ENCODE results near the gene AKR7A3. TPM values are rescaled to one million over a fixed set of nuclear protein-coding genes. Genes with fewer than 3 reads are reported as not detected.
"Not testable (repeated sequence)": the region's sequence is repeated elsewhere in the genome, so short reads cannot be mapped to it uniquely, and the experiment has no call there.

Gene AKR7A3
- total RNA-seq, 1 experiment from 2014 or later, result 0.69 TPM

GRCh38 chr1:19311931-19312781 is 23.6 kb upstream of the AKR7A3 start, which contains the start of the genes AKR7A2 and SLC66A1:
AKR7A2 (minus strand) TSS chr1:19312144; CDS start chr1:19312124, 20 bp downstream.
SLC66A1 (plus strand) TSS chr1:19312326; CDS start chr1:19317678, 5,352 bp downstream.
- H3K27me3 ChIP-seq (ENCODE audit: control insufficient read depth, insufficient read depth, low read length), result peaks cover 3% of the 10 kb centered on the region; the same call in 1 of the 2 replicates
- H3K4me3 ChIP-seq (ENCODE audit: insufficient read depth, low read depth, low read length), result peak within 1 kb of the TSS; percentile 96
- DNase-seq, result peak; percentile 100
- H3K36me3 ChIP-seq (replicated peaks; ENCODE audit: control insufficient read depth, insufficient read depth, low read length), result peaks cover 6% of the 10 kb centered on the region

DNA sequence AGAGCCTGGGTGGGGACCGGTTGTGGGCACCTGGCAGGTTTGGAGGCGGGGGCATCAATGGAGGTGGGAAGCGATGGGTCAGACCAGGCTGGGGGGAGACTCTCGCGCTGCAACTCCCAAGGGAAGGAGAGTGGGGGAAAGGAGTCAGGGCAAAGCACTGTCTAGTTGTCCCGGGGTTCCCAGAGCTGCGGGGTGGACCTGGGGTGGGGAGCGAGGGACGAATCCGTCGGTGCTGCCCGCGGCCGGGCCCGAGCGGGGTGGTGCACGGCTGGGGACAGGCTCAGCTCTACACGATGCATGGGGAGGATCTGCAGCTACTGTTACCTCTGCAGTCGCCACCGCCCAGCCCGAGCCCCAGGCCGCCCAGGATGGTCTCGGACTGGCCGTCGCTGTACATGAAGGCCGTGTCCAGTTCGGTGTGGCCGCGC is 22.9 kb upstream of the AKR7A3 start:
- peaks cover 3% of the 10 kb centered on the region; the same call in 1 of the 2 replicates for H3K27me3 ChIP-seq (ENCODE audit: control insufficient read depth, insufficient read depth, low read length)
- H3K4me3 ChIP-seq (ENCODE audit: insufficient read depth, low read depth, low read length), result peak overlapping the region; percentile 96
- H3K36me3 ChIP-seq (replicated peaks; ENCODE audit: control insufficient read depth, insufficient read depth, low read length), result peaks cover 7% of the 10 kb centered on the region
- DNase-seq, result peak; percentile 81

DNA sequence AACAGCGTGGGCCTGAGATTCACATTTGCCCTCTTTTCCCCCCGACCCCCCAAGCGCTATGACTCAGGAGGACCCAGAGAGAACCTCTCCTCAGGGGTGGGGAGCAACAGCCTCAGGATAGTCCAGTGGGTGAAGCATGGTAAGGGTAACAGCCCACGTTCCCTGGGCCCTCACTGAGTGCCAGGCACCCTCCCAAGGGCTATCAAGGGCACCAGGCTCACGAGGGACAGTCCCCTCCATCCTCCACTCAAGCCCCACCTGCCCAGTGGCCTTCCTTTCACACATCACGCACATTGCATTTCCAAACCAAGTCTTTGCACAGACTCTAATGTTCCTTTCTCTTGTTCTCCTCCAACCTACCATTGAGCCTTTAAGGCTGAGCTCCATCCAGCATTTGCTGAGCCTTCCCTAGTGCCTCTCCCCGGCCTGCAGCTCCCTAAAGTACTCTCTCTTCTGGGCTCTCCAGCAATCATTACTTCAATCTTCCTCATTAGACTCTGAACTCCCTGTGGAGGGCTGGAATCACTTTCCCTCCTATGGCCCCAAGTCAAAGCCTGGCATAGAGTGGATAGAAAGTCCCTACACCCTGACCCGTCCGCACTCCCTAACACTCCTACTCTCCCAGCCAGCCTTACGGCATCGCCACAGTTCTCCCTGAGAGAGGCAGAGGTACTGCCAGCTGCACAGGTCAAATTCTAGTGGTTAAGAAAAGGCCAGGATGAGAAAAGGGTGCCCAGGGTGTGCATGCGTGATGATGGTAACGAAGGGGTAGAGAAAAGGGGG is 22.3 kb upstream of the AKR7A3 start:
- Histone ChIP-seq H3K4me3 (ENCODE audit: insufficient read depth, low read depth, low read length) (peak overlapping the region; percentile 96), H3K36me3 (replicated peaks; ENCODE audit: control insufficient read depth, insufficient read depth, low read length) (peaks cover 7% of the 10 kb centered on the region), H3K27me3 (ENCODE audit: control insufficient read depth, insufficient read depth, low read length) (peaks cover 3% of the 10 kb centered on the region; the same call in 1 of the 2 replicates)
- DNase-seq, result peak; percentile 42

- Histone ChIP-seq H3K36me3 (replicated peaks; ENCODE audit: control insufficient read depth, insufficient read depth, low read length) (peaks cover 7% of the 10 kb centered on the region), H3K27me3 (ENCODE audit: control insufficient read depth, insufficient read depth, low read length) (peaks cover 3% of the 10 kb centered on the region; the same call in 1 of the 2 replicates), H3K4me3 (ENCODE audit: insufficient read depth, low read depth, low read length) (no peak overlapping the region)
- peak; percentile 6 for DNase-seq
These were observed 21.5 kb upstream of the AKR7A3 start for GRCh38 chr1:19310061-19310460.

- peak; percentile 15 for DNase-seq
- H3K4me3 ChIP-seq (ENCODE audit: insufficient read depth, low read depth, low read length), result no peak overlapping the region
- peaks cover 3% of the 10 kb centered on the region; the same call in 1 of the 2 replicates for H3K27me3 ChIP-seq (ENCODE audit: control insufficient read depth, insufficient read depth, low read length)
- peaks cover 7% of the 10 kb centered on the region for H3K36me3 ChIP-seq (replicated peaks; ENCODE audit: control insufficient read depth, insufficient read depth, low read length)
These were observed 20.7 kb upstream of the AKR7A3 start for GRCh38 chr1:19309123-19309813.

DNA sequence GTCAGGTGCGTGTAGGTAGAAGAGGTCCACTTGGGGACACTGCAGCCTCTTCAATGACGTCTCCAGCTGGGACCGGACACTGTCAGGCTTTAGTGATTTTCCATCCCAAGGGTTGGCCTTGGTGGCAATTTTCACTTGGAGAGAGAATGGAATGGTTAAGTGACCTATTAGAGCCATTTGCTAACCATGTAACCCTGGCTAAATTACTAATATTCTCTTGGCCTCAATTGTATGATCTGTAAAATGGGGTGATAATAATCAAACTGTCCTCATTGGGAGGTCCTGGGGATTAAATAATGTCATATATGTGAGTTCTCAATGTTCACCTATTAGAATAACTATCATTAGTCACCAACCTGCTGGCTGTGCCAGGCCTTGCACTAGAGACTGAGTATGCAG is 19.9 kb upstream of the AKR7A3 start:
- Histone ChIP-seq H3K27me3 (ENCODE audit: control insufficient read depth, insufficient read depth, low read length) (peaks cover 3% of the 10 kb centered on the region; the same call in 1 of the 2 replicates), H3K36me3 (replicated peaks; ENCODE audit: control insufficient read depth, insufficient read depth, low read length) (peaks cover 13% of the 10 kb centered on the region), H3K4me3 (ENCODE audit: insufficient read depth, low read depth, low read length) (no peak overlapping the region)
- DNase-seq, result peak; percentile 19

- H3K36me3 ChIP-seq (replicated peaks; ENCODE audit: control insufficient read depth, insufficient read depth, low read length), result peaks cover 17% of the 10 kb centered on the region
- H3K27me3 ChIP-seq (ENCODE audit: control insufficient read depth, insufficient read depth, low read length), result peaks cover 3% of the 10 kb centered on the region; the same call in 1 of the 2 replicates
- no peak overlapping the region for H3K4me3 ChIP-seq (ENCODE audit: insufficient read depth, low read depth, low read length)
- DNase-seq, result no peak
These were observed 19.4 kb upstream of the AKR7A3 start for GRCh38 chr1:19307794-19308508.

DNA sequence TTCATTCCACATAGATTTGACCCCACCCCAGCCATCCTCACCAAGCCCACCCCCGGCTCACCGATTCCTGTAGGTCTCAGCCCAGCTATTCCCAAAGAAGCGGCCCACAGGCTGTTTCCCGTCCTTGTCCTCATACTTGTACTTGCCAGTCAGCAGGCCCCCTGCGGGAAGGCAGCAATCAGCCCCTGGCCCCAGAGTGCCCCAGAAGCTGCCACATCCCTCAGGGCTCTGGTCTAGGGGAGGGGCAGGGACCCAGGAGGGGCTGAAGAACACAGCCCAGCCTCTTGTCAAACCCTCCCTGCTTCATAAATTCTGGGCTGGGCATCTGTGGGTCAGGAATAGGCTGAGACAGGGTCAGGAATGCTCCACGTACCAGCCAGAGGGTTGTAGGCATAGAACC is 18.4 kb upstream of the AKR7A3 start:
- peaks cover 17% of the 10 kb centered on the region for H3K36me3 ChIP-seq (replicated peaks; ENCODE audit: control insufficient read depth, insufficient read depth, low read length)
- no peak for DNase-seq
- H3K27me3 ChIP-seq (ENCODE audit: control insufficient read depth, insufficient read depth, low read length), result peaks cover 3% of the 10 kb centered on the region; the same call in 1 of the 2 replicates

GRCh38 chr1:19305880-19306279 is 17.3 kb upstream of the AKR7A3 start:
- Histone ChIP-seq H3K27me3 (ENCODE audit: control insufficient read depth, insufficient read depth, low read length) (no peaks in the 10 kb centered on the region; the same call in 1 of the 2 replicates), H3K4me3 (ENCODE audit: insufficient read depth, low read depth, low read length) (no peak overlapping the region), H3K36me3 (replicated peaks; ENCODE audit: control insufficient read depth, insufficient read depth, low read length) (peaks cover 17% of the 10 kb centered on the region)
- DNase-seq, result peak; percentile 23

More for the DNA sequence above, 18.4 kb upstream of the AKR7A3 start:
- H3K4me3 ChIP-seq (ENCODE audit: insufficient read depth, low read depth, low read length), result no peak overlapping the region

DNA sequence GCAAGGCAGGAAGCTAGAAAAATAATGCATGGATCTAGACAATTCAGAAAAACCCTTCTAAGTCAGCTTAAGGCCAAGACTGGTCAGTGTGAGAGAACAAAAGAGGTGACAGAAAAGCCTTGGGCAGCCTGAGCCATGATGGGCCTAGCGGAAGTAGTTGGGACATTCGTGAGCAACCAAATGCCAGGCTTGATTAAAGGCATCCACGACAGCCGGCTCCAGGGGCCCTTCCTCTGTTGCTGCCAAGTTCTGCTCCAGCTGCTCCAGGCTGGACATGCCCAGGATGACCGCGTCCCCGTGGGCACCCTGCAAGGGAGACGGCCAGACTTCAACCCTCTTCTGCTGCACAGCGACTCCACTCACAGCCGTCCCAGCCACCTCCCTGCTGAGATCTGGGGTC is 15.5 kb upstream of the AKR7A3 start:
- peaks cover 17% of the 10 kb centered on the region for H3K36me3 ChIP-seq (replicated peaks; ENCODE audit: control insufficient read depth, insufficient read depth, low read length)
- H3K27me3 ChIP-seq (ENCODE audit: control insufficient read depth, insufficient read depth, low read length); H3K4me3 ChIP-seq (ENCODE audit: insufficient read depth, low read depth, low read length); DNase-seq: not testable (repeated sequence)

- Histone ChIP-seq H3K27me3 (ENCODE audit: control insufficient read depth, insufficient read depth, low read length) (no peaks in the 10 kb centered on the region), H3K36me3 (replicated peaks; ENCODE audit: control insufficient read depth, insufficient read depth, low read length) (peaks cover 9% of the 10 kb centered on the region), H3K4me3 (ENCODE audit: insufficient read depth, low read depth, low read length) (no peak overlapping the region)
- DNase-seq, result no peak
These were observed 11.6 kb upstream of the AKR7A3 start for GRCh38 chr1:19300211-19300610.

DNA sequence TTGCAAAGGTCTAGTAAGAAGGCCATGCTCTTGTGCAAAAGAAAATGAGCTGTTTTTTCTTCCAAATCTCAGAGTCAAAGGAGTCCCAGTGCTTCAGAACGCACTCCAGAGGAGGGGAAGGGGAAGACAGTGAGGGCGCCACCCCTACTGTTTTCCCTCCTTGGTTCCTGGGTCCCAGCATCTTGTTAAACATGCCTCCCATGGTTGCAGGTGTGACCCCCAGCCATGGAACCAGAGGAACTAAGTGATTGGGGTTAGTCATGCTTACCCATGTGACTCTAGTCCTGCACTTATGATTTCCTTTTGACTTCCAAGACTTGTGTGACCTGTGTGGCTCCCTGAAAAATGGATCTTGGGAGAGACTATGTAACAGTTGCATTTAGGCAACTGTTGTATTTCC is 6.1 kb upstream of the AKR7A3 start:
- no peaks in the 10 kb centered on the region for H3K36me3 ChIP-seq (replicated peaks; ENCODE audit: control insufficient read depth, insufficient read depth, low read length)
- peaks cover 1% of the 10 kb centered on the region; the same call in 1 of the 2 replicates for H3K27me3 ChIP-seq (ENCODE audit: control insufficient read depth, insufficient read depth, low read length)
- DNase-seq, result no peak
- no peak overlapping the region for H3K4me3 ChIP-seq (ENCODE audit: insufficient read depth, low read depth, low read length)

DNA sequence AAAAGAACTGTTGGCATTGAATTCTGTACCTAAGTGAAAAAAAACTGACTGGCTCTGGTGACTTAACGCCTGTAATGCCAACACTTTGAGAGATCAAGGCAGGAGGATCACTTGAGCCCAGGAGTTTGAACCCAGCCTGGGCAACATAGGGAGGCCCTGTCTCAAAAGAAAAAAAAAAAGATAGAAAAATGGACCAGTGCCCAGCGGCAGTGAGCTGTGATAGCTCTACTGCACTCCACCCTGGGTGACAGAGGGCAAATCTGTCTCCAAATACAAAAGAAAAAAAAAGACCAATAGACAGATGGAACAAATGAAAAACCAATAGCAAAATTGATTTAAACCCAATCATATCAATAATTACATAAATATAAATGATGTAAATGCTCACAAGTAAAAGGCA is 674 bp upstream of the AKR7A3 start:
- peak overlapping the region; percentile 38; the same call in 1 of the 2 replicates for H3K4me3 ChIP-seq (ENCODE audit: insufficient read depth, low read depth, low read length)
- DNase-seq, result no peak

More for the DNA sequence above, 674 bp upstream of the AKR7A3 start:
- Histone ChIP-seq H3K36me3 (replicated peaks; ENCODE audit: control insufficient read depth, insufficient read depth, low read length) (no peaks in the 10 kb centered on the region), H3K27me3 (ENCODE audit: control insufficient read depth, insufficient read depth, low read length) (peaks cover 13% of the 10 kb centered on the region)
